GM10266 (cell line): ENCODE results near the gene NFATC4.
A peak's percentile ranks its signal among the peaks of the same experiment; 100 is the strongest.
"Not testable (repeated sequence)": the region's sequence is repeated elsewhere in the genome, so short reads cannot be mapped to it uniquely, and the experiment has no call there.

Experiments
- DNase-seq: peaks from one replicate; pipeline ENCODE4 v3.0.0; 2012; ENCODE audit errors: extremely low spot score
- CTCF ChIP-seq: IDR thresholded peaks from 2 replicates; pipeline ENCODE4 v1.5.1; 2012; ENCODE audit warnings: mild to moderate bottlenecking, low read depth; ENCODE audit not compliant: control insufficient read depth, insufficient read depth; ENCODE audit errors: missing control alignments

Gene NFATC4

GRCh38 chr14:24327303-24327702 is 40.7 kb upstream of the NFATC4 start:
- DNase-seq = no peak
- no peak for TF ChIP-seq CTCF

- not testable (repeated sequence) for DNase-seq
- peak; percentile 55 for TF ChIP-seq CTCF
Measured at GRCh38 chr14:24327914-24328313, 40.1 kb upstream of the NFATC4 start.

GRCh38 chr14:24329073-24329663 is 38.8 kb upstream of the NFATC4 start:
- DNase-seq = no peak
- no peak for TF ChIP-seq CTCF

- no peak for TF ChIP-seq CTCF
- DNase-seq = no peak
Measured at GRCh38 chr14:24329736-24330135, 38.2 kb upstream of the NFATC4 start.

GRCh38 chr14:24330973-24331674 is 36.9 kb upstream of the NFATC4 start:
- TF ChIP-seq CTCF = no peak
- DNase-seq = no peak

- no peak for DNase-seq
- no peak for TF ChIP-seq CTCF
Measured at GRCh38 chr14:24331731-24332267, 36.2 kb upstream of the NFATC4 start.

GRCh38 chr14:24332268-24332993 is 35.6 kb upstream of the NFATC4 start:
- DNase-seq = peak; percentile 92
- TF ChIP-seq CTCF = peak; percentile 75
